Activated CD8-positive, alpha-beta memory T cell treated with anti-CD3 and anti-CD28 coated beads, Interleukin-2, amount 50 U/mL, for 48 hours (primary cell): Measurements from ENCODE around the gene SPANXN3.
"Not testable (repeated sequence)": the region's sequence is repeated elsewhere in the genome, so short reads cannot be mapped to it uniquely, and the experiment has no call there.

Experiments used
- DNase-seq: peaks from one replicate; pipeline ENCODE4 v3.0.0-alpha.2; 2020

Gene SPANXN3, protein sequence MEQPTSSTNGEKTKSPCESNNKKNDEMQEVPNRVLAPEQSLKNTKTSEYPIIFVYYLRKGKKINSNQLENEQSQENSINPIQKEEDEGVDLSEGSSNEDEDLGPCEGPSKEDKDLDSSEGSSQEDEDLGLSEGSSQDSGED

DNA sequence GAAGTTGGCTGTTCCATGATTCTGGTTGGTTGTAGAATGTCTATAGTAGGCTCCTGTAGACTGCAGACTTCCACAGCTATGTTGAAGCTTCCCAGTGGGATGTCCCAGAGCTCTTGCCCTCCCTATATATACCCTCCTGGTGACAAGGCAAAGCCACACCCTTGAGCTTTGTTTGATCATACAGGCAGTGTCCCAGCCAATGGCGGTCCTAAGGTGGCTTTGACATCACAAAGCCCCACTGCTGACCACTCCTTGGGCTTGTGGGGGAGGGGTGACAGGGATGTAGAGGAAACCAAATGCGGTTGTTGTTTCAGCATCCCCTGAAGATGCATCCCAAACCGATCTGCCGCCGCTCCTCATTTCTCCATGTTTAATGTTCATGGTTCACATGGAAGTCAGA, at the start of gene SPANXN3:
Gene SPANXN3, minus strand, starts transcription at position 101 of the 400 bp plus-strand sequence. Its CDS starts 84 bp downstream, at position 17.
- DNase-seq, result not testable (repeated sequence)

DNA sequence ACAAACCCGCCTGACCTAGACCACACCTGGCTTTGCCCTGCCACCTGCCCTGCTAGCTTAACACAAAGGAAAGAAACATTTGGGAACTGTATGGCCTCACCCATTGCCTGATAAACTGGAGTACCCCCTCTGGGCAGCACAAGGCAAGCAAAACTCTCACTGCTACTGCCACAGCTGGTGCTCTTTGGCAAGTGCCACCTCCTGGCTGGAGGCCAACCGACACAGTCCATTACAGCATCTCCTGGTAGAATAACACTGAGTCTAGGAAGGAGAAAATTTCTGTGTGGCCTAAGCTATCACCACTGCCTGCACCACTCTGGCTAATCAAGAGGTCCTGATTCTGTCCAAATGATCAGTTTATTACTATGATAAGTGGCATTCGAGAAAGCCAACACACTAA, 18.9 kb upstream of the SPANXN3 start:
- DNase-seq, result no peak

DNA sequence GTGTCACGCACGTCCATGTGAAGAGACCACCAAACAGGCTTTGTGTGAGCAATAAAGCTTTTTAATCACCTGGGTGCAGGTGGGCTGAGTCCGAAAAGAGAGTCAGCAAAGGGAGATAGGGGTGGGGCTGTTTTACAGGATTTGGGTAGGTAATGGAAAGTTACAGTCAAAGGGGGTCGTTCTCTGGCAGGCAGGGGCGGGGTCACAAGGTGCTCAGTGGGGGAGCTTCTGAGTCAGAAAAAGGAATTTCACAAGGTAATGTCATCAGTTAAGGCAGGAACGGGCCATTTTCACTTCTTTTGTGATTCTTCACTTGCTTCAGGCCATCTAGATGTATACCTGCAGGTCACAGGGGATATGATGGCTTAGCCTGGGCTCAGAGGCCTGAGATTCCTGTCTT, 15.1 kb downstream of the SPANXN3 start:
- DNase-seq, result not testable (repeated sequence)

DNA sequence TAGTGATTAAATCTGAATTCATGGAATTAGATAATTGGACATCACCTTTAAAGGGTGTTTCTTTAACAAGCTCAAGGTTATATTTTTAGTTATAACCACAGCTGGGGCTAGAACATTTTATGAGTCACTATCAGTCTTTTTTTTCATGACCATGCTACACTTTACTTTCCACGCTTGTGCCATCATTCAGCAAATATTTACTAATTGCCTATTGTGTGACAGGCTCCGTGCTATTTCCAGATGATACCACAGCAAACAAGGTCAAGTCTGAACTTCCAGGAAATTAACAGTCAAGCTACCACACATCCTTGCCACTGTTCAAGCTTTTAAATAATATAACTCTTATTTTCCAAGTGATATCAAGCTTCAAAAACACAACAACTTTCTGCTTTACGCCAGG, 16.5 kb downstream of the SPANXN3 start:
- no peak for DNase-seq

DNA sequence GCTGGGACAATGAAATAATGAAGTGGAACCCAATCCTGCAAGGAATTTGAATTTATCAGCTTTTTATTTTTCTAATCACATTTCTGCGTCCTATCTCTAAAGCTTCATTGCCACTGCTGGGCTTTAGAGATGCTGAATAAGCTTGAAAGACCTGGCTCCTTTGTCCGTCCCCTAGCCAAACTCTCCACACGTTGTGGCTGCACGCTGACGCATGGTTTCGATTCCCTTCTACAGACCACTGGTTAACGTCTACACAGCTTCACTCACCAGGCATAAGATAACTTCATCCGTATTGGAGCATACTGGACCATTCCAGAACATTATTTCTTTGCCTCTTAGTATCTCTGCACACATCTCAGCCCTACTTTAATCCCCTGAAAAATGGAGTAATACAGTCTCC, 31.2 kb downstream of the SPANXN3 start:
- DNase-seq, result no peak

DNA sequence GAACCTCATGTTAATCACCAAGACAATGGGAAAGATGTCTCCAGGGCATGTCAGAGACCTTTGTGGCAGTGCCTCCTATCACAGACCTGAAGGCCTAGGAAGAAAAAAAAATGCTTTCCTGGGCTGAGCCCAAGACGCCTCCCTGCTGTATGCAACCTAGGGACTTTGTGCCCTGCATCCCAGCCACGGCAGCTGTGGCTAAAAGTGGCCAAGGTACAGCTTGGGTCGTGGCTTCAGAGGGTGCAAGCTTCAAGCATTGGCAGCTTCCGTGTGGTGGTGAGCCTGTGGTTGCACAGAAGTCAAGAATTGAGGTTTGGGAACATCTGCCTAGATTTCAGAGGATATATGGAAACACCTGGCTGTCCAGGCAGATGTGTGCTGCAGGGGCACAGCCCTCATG, 40.5 kb downstream of the SPANXN3 start:
- no peak for DNase-seq

- no peak for DNase-seq
These were observed 44.8 kb downstream of the SPANXN3 start for GRCh38 chrX:143472347-143472938.

GRCh38 chrX:143466130-143466529, 51.1 kb downstream of the SPANXN3 start:
- no peak for DNase-seq

DNA sequence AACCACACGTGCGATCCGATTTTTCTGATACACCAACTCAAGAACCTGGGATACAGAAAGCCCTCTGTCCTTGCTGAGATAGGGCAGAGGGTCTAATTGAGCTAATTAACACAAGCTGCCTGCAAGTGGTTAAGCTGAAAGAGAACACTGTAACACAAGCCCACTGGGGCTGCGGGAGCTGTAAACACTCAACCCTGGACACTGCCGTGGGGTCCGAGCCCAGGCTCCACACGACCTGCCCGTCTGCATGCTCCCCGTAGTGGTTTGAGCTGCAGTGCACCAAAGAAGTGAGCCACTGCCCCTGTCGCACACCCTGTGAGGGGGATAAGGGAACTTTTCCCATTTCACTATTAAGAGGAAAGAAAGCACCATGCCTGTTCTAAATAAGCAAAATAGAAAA, 54.6 kb downstream of the SPANXN3 start:
- no peak for DNase-seq

- DNase-seq, result no peak
These were observed 55.7 kb downstream of the SPANXN3 start for GRCh38 chrX:143461606-143462005.
